ENCODE results near the gene P2RX3. TPM values are rescaled to one million over a fixed set of nuclear protein-coding genes. Genes with fewer than 3 reads are reported as not detected.

Gene P2RX3
- total RNA-seq, 1 donor from 2014 or later, result not detected

GRCh38 chr11:57309106-57310059, 28.8 kb upstream of the P2RX3 start:
- DNase-seq (ENCODE audit: extremely low read depth, low read depth, low spot score), result no peak

- DNase-seq (ENCODE audit: extremely low read depth, low read depth, low spot score), result no peak
Observed at GRCh38 chr11:57310091-57310490, 28.1 kb upstream of the P2RX3 start.

DNA sequence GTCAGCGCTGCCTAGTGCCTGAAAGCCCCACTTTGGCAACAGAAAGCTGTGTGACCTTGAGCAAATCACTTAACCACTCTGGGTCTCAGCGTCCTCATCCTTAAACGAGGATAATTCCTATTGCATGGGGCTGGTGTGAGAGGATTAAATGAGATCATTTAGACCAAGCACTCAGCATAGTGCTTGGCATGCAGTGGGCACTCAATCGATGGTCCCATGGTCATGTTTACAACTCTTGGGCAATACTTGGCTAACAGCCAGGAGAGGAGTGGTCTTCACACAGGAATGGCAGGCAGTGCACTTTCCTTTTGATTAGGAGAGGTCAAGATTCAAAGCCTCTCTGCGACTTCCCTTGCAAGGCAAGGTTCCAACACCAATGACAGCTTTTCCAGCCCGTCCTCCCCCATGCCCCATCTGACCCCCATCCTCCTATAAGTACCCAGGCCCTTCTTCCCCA, 27.5 kb upstream of the P2RX3 start:
- DNase-seq (ENCODE audit: extremely low read depth, low read depth, low spot score), result no peak

DNA sequence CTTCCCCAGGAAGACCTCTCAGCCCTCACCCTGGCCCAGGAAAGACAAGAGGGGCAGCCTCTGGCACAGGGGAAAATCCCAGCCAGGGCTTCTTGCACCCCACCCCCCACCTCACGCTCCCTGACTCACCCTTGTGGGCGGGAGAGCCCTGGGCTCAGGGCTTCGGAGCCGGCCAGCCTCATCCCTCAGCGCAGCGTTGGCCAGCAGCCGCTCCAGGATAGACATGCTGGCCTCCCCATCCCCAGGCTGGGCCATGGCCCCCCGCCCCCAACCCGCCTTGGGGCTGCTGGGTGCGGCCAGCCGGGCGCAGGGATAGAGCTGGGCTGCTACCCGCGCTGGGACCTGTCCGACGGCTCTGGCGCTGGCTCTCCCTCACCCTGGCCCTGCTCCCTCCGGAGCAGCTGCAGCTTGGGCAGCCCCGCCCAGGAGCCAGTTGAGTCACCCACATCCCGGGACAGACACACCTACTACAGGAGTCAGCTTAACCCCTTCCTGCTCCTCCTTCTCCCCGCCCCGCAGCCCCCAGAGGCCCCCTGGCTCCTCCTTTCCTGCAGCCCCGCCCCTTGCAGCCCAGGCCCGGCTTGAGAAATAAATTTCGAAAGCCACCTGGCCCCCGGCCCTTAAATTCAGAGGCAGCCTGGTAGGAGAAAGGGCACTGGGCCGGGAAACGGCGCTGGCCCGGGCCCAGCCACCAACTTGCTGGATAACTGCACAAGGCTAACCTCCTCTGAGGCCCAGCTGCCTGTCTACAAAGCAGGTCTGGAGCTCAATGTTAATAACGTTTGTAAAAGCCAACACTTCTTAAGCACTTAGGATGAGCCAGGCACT, 26.8 kb upstream of the P2RX3 start:
- DNase-seq (ENCODE audit: extremely low read depth, low read depth, low spot score), result no peak

- no peak for DNase-seq (ENCODE audit: extremely low read depth, low read depth, low spot score)
Observed at GRCh38 chr11:57312511-57313021, 25.6 kb upstream of the P2RX3 start.

DNA sequence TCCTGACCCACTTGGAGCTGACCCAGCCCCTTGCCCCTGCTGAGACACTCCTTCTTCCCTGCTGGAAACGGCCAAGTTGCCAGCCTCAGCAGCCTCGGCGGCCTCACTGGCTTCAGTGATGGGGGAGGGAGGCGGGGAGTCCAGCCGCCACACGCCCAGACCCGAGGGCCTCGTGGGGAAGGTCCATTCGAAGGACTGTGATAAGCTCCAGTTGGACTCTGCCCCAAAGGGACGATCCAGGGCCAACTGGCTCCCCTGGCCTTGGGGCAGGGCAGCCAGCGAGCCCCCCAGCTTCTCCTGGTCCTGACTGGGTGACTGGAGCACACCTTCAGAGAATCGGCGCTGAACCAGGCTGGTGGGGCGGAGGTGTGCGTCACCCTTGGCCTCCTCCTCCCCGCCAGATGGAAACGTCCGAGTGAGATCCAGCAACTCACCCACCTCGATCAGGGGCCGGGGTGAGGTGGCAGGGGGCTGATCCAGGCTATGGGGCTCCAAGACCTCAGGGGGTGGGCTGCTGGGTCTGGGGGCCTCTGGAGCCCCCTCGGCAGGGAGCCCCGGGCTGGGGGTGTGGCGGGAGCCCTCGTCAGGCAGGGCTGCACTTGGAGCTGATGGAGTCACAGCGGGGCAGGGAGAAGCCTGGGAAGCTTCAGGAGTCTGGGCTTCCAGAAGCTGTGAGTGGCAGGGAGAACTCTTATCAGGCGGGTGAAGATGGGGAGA, 24.9 kb upstream of the P2RX3 start:
- DNase-seq (ENCODE audit: extremely low read depth, low read depth, low spot score), result no peak

GRCh38 chr11:57313788-57314135, 24.4 kb upstream of the P2RX3 start:
- DNase-seq (ENCODE audit: extremely low read depth, low read depth, low spot score), result no peak

GRCh38 chr11:57314221-57314973, 23.8 kb upstream of the P2RX3 start:
- DNase-seq (ENCODE audit: extremely low read depth, low read depth, low spot score), result no peak

GRCh38 chr11:57315491-57315890, 22.7 kb upstream of the P2RX3 start:
- DNase-seq (ENCODE audit: extremely low read depth, low read depth, low spot score), result no peak

GRCh38 chr11:57316017-57316416, 22.1 kb upstream of the P2RX3 start:
- no peak for DNase-seq (ENCODE audit: extremely low read depth, low read depth, low spot score)

GRCh38 chr11:57318178-57318577, 20.0 kb upstream of the P2RX3 start:
- no peak for DNase-seq (ENCODE audit: extremely low read depth, low read depth, low spot score)

GRCh38 chr11:57320067-57320718, 18.0 kb upstream of the P2RX3 start:
- DNase-seq (ENCODE audit: extremely low read depth, low read depth, low spot score), result no peak

GRCh38 chr11:57320719-57321387, 17.3 kb upstream of the P2RX3 start:
- no peak for DNase-seq (ENCODE audit: extremely low read depth, low read depth, low spot score)

- DNase-seq (ENCODE audit: extremely low read depth, low read depth, low spot score), result no peak
Observed at GRCh38 chr11:57321388-57322255, 16.5 kb upstream of the P2RX3 start.

DNA sequence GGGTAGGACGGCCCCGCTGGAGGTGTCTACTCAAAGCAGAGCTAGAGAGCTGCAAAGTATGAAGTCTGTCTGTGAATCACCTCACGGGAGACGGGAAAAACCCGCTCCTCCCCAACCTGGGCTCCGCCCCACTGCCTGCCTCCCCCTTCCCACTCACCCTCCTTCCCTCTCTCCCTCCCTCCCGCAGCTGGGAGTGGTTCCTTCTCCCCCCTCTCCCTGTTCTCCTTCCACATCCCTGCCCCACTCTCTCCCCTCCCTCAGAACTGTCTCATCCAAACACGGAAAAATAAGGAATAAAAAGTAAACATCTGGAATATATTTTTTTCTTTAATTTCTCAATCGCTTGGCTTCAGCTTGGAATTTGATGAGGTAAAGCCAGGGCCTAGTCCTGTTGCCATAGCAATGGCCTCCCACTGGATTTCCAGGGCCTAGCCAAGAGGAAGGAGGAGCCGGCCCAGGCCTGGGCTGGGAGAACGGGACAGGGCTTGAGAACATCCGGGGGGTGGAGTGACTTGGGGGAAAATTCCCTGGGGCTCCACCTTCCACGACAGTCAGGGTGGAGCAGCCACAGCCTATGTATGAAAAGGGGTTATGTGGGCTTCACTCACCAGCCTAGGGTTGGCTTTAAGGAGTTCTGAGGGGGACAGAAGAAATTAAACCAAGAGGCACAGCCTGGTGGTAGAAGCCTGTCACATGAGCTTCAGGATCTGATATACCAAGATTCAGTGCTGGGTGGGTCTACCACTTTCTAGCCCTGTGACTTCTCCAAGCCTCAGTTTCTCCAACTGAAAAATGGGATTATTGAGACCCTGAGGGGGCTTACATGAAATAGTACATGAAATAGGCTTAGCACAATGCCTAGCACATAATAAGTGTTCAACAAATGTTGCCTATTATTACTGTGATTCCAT, 15.6 kb upstream of the P2RX3 start:
- DNase-seq (ENCODE audit: extremely low read depth, low read depth, low spot score), result no peak

DNA sequence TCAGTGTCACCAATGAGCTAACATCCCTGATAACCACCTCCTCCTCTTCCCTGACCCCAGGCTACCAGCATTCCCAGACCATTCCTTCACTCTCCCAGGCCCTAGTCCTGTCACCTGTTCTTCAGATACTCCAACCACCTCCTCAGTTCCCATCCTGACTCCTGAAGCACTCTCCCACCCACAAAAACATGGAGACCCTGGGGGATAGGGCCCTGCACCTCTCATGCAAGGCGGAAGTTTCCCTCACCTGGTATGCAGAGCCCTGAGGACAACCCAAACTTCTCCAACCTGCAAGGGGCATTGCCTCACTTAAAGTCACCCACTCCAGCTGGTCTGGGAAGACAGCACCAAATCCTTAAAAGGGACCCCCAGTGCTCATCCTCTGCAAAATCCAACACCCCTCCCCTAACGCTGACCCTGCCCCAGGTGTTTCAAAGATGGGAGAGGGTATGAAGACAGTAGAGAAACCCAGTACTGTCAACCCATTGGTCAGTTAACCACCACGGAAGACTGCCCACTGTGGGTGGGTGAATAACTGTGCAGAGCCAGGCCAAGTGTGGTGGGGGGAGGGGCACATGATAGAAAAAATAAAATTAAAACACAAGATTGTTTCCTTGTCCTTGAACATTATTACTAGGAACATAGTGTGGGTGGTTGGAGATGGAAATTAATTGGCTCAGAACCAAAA, 14.8 kb upstream of the P2RX3 start:
- no peak for DNase-seq (ENCODE audit: extremely low read depth, low read depth, low spot score)

DNA sequence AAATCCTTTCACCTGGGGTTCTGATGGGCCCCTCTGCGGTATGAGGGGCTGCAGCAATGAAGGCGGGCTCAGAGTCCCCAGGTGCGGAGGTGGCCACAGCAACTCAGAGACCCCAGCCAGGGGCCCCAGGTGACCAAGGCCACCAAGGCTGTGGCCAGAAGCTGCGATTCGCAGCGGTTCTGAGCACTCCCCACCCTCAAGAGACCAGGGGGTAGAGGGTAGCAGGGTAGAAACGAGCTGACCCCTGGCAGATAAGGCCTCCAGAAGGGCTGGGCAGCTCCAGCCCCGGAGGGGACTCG, 14.3 kb upstream of the P2RX3 start:
- DNase-seq (ENCODE audit: extremely low read depth, low read depth, low spot score), result no peak

Data from glomerular endothelial cell (primary cell).